Lower leg skin (tissue), 4 donors: ENCODE measurements around the gene MT1B. TPM values are rescaled to one million over a fixed set of nuclear protein-coding genes. Genes with fewer than 3 reads are reported as not detected.
A peak's percentile ranks its signal among the peaks of the same experiment; 100 is the strongest.
"Not testable (repeated sequence)": the region's sequence is repeated elsewhere in the genome, so short reads cannot be mapped to it uniquely, and the experiment has no call there.

Experiments
- DNase-seq, 2 donors: peaks; one replicate each; pipeline ENCODE4 v3.0.0-alpha.2; 2019; ENCODE audit warnings: low spot score in 2 of 2
- H3K4me3 ChIP-seq: fragments of 200-600 bp; sonication (generic); 2 replicates; pipeline ENCODE4 v1.5.1; 2017; ENCODE audit warnings: mild to moderate bottlenecking, low read depth; ENCODE audit not compliant: poor library complexity, severe bottlenecking
- CTCF ChIP-seq, 3 donors: fragments of 450-650 bp; IDR thresholded peaks; one replicate each; pipeline ENCODE4 v1.5.1; 2016; ENCODE audit warnings: antibody characterized with exemption in 3 of 3, mild to moderate bottlenecking in 3 of 3, moderate library complexity in 2 of 3
- POLR2A ChIP-seq, 2 donors: fragments of 450-650 bp; IDR thresholded peaks; one replicate each; pipeline ENCODE4 v1.6.1; 2016 to 2017; ENCODE audit warnings: antibody characterized with exemption in 2 of 2, mild to moderate bottlenecking in 1 of 2, moderate library complexity in 1 of 2
- WGBS, 2 donors: methylation state at CpG; one replicate each; pipeline ENCODE4 v1.1.5; 2018; 5-methylcytosine and 5-hydroxymethylcytosine counted together
- intact Hi-C: fragments of 100-400 bp; cut with DNase I; formaldehyde crosslinking; loops from one replicate; pipeline ENCODE4 v1.15.0; 2023; ENCODE audit warnings: low total_unique reads
- total RNA-seq, 4 donors: library from RNA; depleted of rRNA; stranded (reverse); fragments of >200 nt; gene quantifications; one replicate each; pipeline ENCODE4 v1.1.0, GENCODE V29; 2016

MT1B gene
- total RNA-seq, 4 donors from 2014 or later = not detected

- DNase-seq = peak; percentile 87 to 97
- WGBS, 2 donors = 2 to 3% methylated on average over 18 to 45 of the region's 46 CpGs
- TF ChIP-seq CTCF (IDR thresholded peaks at IDR 0.05) (no peak), POLR2A (IDR thresholded peaks at IDR 0.05) (no peak)
- intact Hi-C loops = no loop called here
- H3K4me3 ChIP-seq = peak within 1 kb of the TSS; percentile 13
These were observed 6.1 kb downstream of the MT1B start, which contains the start of gene MT1F for GRCh38 chr16:56657555-56658326. Gene MT1F (plus strand): TSS chr16:56657959. CDS start chr16:56658059, 100 bp downstream.

- H3K4me3 ChIP-seq = no peak overlapping the region
- DNase-seq = no peak
- TF ChIP-seq POLR2A (IDR thresholded peaks at IDR 0.05) (no peak), CTCF (IDR thresholded peaks at IDR 0.05) (no peak)
- 40 to 43% methylated on average over 10 of the region's 10 CpGs for WGBS, 2 donors
- intact Hi-C loops = no loop called here
These were observed 6.7 kb downstream of the MT1B start for GRCh38 chr16:56658327-56658875.

- DNase-seq = no peak
- WGBS, 2 donors = 22 to 27% methylated on average over 41 of the region's 48 CpGs
- intact Hi-C loops = no loop called here
- TF ChIP-seq CTCF (IDR thresholded peaks at IDR 0.05) = no peak
- TF ChIP-seq POLR2A (IDR thresholded peaks at IDR 0.05) = no peak
- no peak overlapping the region for H3K4me3 ChIP-seq
These were observed 11.0 kb downstream of the MT1B start for GRCh38 chr16:56662357-56663354.

GRCh38 chr16:56664506-56664905 lies 12.8 kb downstream of the MT1B start:
- TF ChIP-seq CTCF (IDR thresholded peaks at IDR 0.05) (no peak), POLR2A (IDR thresholded peaks at IDR 0.05) (no peak)
- DNase-seq = no peak
- intact Hi-C loops = no loop called here
- H3K4me3 ChIP-seq = no peak overlapping the region
- 93 to 100% methylated on average over 1 of the region's 1 CpG for WGBS, 2 donors

- 63 to 69% methylated on average over 8 of the region's 8 CpGs for WGBS, 2 donors
- intact Hi-C loops, DNase-seq, H3K4me3 ChIP-seq: not testable (repeated sequence)
These were observed 13.9 kb downstream of the MT1B start for GRCh38 chr16:56665286-56666261.
